Stomach (tissue), 9 donors: Measurements from ENCODE around the gene SNRPB. TPM values are rescaled to one million over a fixed set of nuclear protein-coding genes. Genes with fewer than 3 reads are reported as not detected.

Experiments
- DNase-seq, 2 donors: peaks; one replicate each; pipeline versions ENCODE4 v3.0.0 to v3.0.0-alpha.2; 2013 to 2019
- H3K27ac ChIP-seq, 5 donors: fragments of 200-600 bp in 4 of 5; sonication (generic) in 4 of 5; one replicate each; pipeline ENCODE4 v1.5.1; 2013 to 2019; ENCODE audit warnings: mild to moderate bottlenecking in 1 of 5, moderate library complexity in 1 of 5
- H3K27me3 ChIP-seq, 3 donors: fragments of 200-600 bp; sonication (generic); one replicate each; pipeline ENCODE4 v1.5.1; 2017 to 2019; ENCODE audit warnings: mixed run types in 1 of 3
- H3K36me3 ChIP-seq, 4 donors: fragments of 200-600 bp; sonication (generic); 1 replicate in 3 of 4; 2 replicates in 1 of 4; pipeline ENCODE4 v1.5.1; 2016 to 2019
- H3K4me1 ChIP-seq, 4 donors: fragments of 200-600 bp; sonication (generic); one replicate each; pipeline ENCODE4 v1.5.1; 2016 to 2019
- H3K4me3 ChIP-seq, 4 donors: fragments of 200-600 bp; sonication (generic) in 3 of 4; one replicate each; pipeline ENCODE4 v1.5.1; 2016 to 2019; ENCODE audit warnings: mild to moderate bottlenecking in 1 of 4
- H3K9me3 ChIP-seq, 4 donors: fragments of 200-600 bp; sonication (generic); one replicate each; pipeline ENCODE4 v1.5.1; 2016 to 2019
- EP300 ChIP-seq: sonication (generic); formaldehyde crosslinking; IDR thresholded peaks from one replicate; pipeline ENCODE4 v1.6.1; 2017; ENCODE audit warnings: antibody characterized with exemption
- POLR2A ChIP-seq, 4 donors: fragments of 450-650 bp; IDR thresholded peaks; one replicate each; pipeline ENCODE4 v1.6.1; 2016; ENCODE audit warnings: antibody characterized with exemption in 4 of 4, control low read depth in 2 of 4, mild to moderate bottlenecking in 1 of 4, moderate library complexity in 1 of 4
- POLR2AphosphoS5 ChIP-seq, 3 donors: sonication (generic); formaldehyde crosslinking; IDR thresholded peaks; one replicate each; pipeline ENCODE4 v1.6.1; 2016; ENCODE audit warnings: antibody characterized with exemption in 3 of 3
- WGBS, 5 donors: extraction: QIAGEN DNeasy Blood & Tissue Kit in 3 of 5; methylation state at CpG; one replicate each; pipeline versions ENCODE4 v1.1.5 to v1.1.7; 2013 to 2018; 5-methylcytosine and 5-hydroxymethylcytosine counted together
- intact Hi-C: fragments of 100-400 bp; cut with DNase I; formaldehyde crosslinking; loops from one replicate; pipeline ENCODE4 v1.15.1; 2023; ENCODE audit warnings: low total_unique reads
- polyA plus RNA-seq, 3 donors: library from polyadenylated mRNA; stranded (reverse); fragments of 200-250 nt; gene quantifications; one replicate each; pipeline ENCODE4 v1.2.3, GENCODE V29; 2013
- total RNA-seq, 5 donors: library from RNA; depleted of rRNA; stranded (reverse); fragments of >200 nt; gene quantifications; one replicate each; pipeline versions ENCODE4 v1.1.0 to v1.2.3, GENCODE V29; 2014 to 2016
- TF ChIP-seq, protein P1 (sequence below), 7 experiments: fragments of 450-650 bp in 4 of 7; fragments of 200-600 bp in 3 of 7; sonication (generic) in 3 of 7; IDR thresholded peaks; one replicate each; pipeline ENCODE4 v1.5.1; 2016 to 2019; ENCODE audit warnings: antibody characterized with exemption in 7 of 7, control low read depth in 2 of 7, mild to moderate bottlenecking in 1 of 7
- donor health status: healthy with polysubstance abuse.
- donor health status: Bipolar disorder and iron deficiency.
- donor health status: healthy.

SNRPB gene
- total and polyA plus RNA-seq, 8 donors = 46.4 to 329 (median 178) TPM

DNA sequence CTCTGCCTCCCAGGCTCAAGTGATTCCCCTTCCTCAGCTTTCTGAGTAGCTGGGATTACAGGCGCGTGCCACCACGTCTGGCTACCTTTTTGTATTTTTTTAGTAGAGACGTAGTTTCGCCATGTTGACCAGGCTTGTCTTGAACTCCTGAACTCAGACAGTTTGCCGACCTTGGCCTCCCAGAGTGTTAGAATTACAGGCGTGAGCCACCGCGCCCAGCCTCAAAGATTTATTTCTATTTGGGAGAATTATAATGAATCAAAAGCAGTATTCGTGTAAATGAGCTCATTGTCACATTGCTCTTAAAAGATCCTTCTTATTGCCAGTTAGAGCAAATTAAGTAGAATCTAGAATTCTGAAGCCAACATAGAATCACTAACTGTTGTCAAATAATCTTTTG is 47.5 kb upstream of the SNRPB start:
- Histone ChIP-seq H3K36me3 (no peaks in the 10 kb centered on the region), H3K27me3 (peaks cover 0 to 4% (median 0%) of the 10 kb centered on the region in 3 donors), H3K27ac (no peak overlapping the region), H3K9me3 (no peaks in the 10 kb centered on the region), H3K4me1 (peaks cover 0 to 16% (median 0%) of the 10 kb centered on the region in 4 donors), H3K4me3 (no peak overlapping the region)
- 78 to 84% (median 81%) methylated on average over 10 of the region's 10 CpGs for WGBS, 5 donors
- no peak for DNase-seq
- TF ChIP-seq, protein P1, sequence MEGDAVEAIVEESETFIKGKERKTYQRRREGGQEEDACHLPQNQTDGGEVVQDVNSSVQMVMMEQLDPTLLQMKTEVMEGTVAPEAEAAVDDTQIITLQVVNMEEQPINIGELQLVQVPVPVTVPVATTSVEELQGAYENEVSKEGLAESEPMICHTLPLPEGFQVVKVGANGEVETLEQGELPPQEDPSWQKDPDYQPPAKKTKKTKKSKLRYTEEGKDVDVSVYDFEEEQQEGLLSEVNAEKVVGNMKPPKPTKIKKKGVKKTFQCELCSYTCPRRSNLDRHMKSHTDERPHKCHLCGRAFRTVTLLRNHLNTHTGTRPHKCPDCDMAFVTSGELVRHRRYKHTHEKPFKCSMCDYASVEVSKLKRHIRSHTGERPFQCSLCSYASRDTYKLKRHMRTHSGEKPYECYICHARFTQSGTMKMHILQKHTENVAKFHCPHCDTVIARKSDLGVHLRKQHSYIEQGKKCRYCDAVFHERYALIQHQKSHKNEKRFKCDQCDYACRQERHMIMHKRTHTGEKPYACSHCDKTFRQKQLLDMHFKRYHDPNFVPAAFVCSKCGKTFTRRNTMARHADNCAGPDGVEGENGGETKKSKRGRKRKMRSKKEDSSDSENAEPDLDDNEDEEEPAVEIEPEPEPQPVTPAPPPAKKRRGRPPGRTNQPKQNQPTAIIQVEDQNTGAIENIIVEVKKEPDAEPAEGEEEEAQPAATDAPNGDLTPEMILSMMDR (IDR thresholded peaks at IDR 0.05) = no peak
- TF ChIP-seq POLR2AphosphoS5 (IDR thresholded peaks at IDR 0.05) (no peak), POLR2A (IDR thresholded peaks at IDR 0.05) (no peak), EP300 (no peak)
- intact Hi-C loops = no loop called here

DNA sequence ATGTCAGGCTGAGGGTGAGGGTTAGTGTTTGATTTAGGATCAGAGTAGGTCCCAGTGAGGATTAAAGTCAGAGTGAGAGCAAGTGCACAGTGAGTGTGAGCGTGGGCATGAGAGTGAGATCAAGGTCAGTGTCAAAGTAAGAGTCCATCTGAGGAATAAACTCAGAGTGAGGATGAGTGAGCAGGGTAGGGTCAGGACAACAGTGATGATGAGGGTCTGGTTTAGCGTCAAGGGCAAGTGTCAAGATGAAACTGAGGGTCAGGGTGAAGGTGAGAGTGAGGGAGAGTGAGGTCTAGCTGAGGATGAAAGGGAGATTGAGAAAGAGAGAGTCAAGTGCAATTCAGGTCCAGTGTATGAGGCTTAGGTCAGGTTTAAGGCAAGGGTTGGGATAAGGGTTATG is 45.8 kb upstream of the SNRPB start:
- Histone ChIP-seq H3K27ac (no peak overlapping the region), H3K36me3 (no peaks in the 10 kb centered on the region), H3K27me3 (peaks cover 0 to 4% (median 0%) of the 10 kb centered on the region in 3 donors), H3K4me1 (peaks cover 0 to under 1% (median 0%) of the 10 kb centered on the region in 4 donors), H3K9me3 (no peaks in the 10 kb centered on the region), H3K4me3 (no peak overlapping the region)
- DNase-seq = no peak
- WGBS, 5 donors = 70 to 84% (median 75%) methylated on average over 2 of the region's 2 CpGs
- intact Hi-C loops = no loop called here
- TF ChIP-seq POLR2A (IDR thresholded peaks at IDR 0.05) (no peak), EP300 (no peak), POLR2AphosphoS5 (IDR thresholded peaks at IDR 0.05) (no peak)
- TF ChIP-seq, protein P1 (IDR thresholded peaks at IDR 0.05) = no peak

DNA sequence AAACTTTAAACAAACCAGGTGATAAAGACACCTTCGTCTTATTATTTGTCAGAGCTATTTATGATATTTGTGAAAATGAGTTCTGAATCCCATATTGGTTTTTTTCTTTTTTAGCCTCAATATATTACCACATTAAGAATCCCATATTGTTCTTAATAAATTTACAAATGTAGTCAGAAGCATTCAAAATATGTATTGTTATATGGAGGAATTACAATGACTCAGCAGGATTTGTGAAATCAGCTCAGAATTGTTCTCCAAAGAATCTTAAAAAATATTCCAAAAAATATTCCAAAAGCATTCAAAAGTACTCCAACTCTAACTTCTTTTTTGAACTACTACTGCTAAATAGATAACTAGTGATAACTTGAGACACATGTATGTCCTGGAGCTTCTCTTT is 44.6 kb upstream of the SNRPB start:
- Histone ChIP-seq H3K27me3 (peaks cover 0 to 4% (median 0%) of the 10 kb centered on the region in 3 donors), H3K27ac (no peak overlapping the region), H3K36me3 (no peaks in the 10 kb centered on the region), H3K4me1 (no peaks in the 10 kb centered on the region), H3K9me3 (no peaks in the 10 kb centered on the region), H3K4me3 (no peak overlapping the region)
- 43 to 63% (median 56%) methylated on average over 1 of the region's 1 CpG for WGBS, 5 donors
- intact Hi-C loops = no loop called here
- TF ChIP-seq EP300 (no peak), POLR2A (IDR thresholded peaks at IDR 0.05) (no peak), POLR2AphosphoS5 (IDR thresholded peaks at IDR 0.05) (no peak)
- TF ChIP-seq, protein P1 (IDR thresholded peaks at IDR 0.05) = no peak
- no peak for DNase-seq

DNA sequence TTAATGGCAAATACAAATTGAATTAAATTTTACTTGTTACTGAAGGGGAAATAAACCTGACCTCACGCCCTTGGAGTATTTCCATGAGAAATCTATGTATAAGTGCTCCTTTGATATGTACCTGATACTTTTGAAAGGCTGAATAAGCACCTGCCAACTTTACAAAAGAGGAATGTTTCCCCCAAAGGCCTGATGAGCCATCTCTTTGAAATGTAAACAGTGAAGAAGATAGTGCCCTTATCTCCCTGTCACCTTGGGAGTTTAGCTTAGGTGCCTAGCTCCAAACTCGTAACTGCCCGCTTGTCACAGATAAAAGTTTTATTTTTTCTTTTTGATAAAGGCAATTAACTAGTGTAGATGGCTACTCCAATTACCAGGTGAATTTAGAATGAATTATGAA is 39.2 kb upstream of the SNRPB start:
- peaks cover 10 to 21% (median 17%) of the 10 kb centered on the region in 4 donors for H3K4me1 ChIP-seq
- H3K36me3 ChIP-seq = no peaks in the 10 kb centered on the region
- H3K27me3 ChIP-seq = peaks cover 0 to 4% (median 0%) of the 10 kb centered on the region in 3 donors
- peak overlapping the region in 3 of 4 donors; percentile 82 to 90 (median 88) for H3K4me3 ChIP-seq
- intact Hi-C loops = no loop called here
- no peak for DNase-seq
- H3K27ac ChIP-seq = no peak overlapping the region
- no peaks in the 10 kb centered on the region for H3K9me3 ChIP-seq
- TF ChIP-seq POLR2AphosphoS5 (IDR thresholded peaks at IDR 0.05) = no peak
- TF ChIP-seq, protein P1 (IDR thresholded peaks at IDR 0.05) = no peak
- TF ChIP-seq EP300 = no peak
- TF ChIP-seq POLR2A (IDR thresholded peaks at IDR 0.05) = no peak
- 77 to 82% (median 80%) methylated on average over 3 of the region's 3 CpGs for WGBS, 5 donors
